ENCODE measurements around the gene LIN7A.

LIN7A gene

GRCh38 chr12:80814453-80814852, 123.3 kb downstream of the LIN7A start:
- H3K4me1 ChIP-seq (ENCODE audit: control insufficient read depth in 1 of 2, insufficient read depth in 1 of 2, low read depth in 1 of 2, low read length in 1 of 2) = no peaks in the 10 kb centered on the region

GRCh38 chr12:80813820-80814219, 123.9 kb downstream of the LIN7A start:
- no peaks in the 10 kb centered on the region for H3K27me3 ChIP-seq
- TF ChIP-seq CTCF (IDR thresholded peaks at IDR 0.05) = no peak
- no peak overlapping the region for H3K4me3 ChIP-seq (ENCODE audit: low read depth in 1 of 2, low read length in 1 of 2)
- H3K27ac ChIP-seq = no peak overlapping the region
- H3K9me3 ChIP-seq = no peaks in the 10 kb centered on the region
- H3K36me3 ChIP-seq = peaks cover 29% of the 10 kb centered on the region
- H3K4me1 ChIP-seq (ENCODE audit: control insufficient read depth in 1 of 2, insufficient read depth in 1 of 2, low read depth in 1 of 2, low read length in 1 of 2) = no peaks in the 10 kb centered on the region

More at GRCh38 chr12:80814453-80814852, 123.3 kb downstream of the LIN7A start:
- no peak for TF ChIP-seq CTCF (IDR thresholded peaks at IDR 0.05)
- Histone ChIP-seq H3K36me3 (peaks cover 23% of the 10 kb centered on the region), H3K27ac (peak overlapping the region; percentile 7), H3K4me3 (ENCODE audit: low read depth in 1 of 2, low read length in 1 of 2) (no peak overlapping the region), H3K9me3 (no peaks in the 10 kb centered on the region), H3K27me3 (no peaks in the 10 kb centered on the region)

- Histone ChIP-seq H3K27ac (no peak overlapping the region), H3K9me3 (no peaks in the 10 kb centered on the region), H3K4me3 (ENCODE audit: low read depth in 1 of 2, low read length in 1 of 2) (no peak overlapping the region), H3K36me3 (peaks cover 43% of the 10 kb centered on the region), H3K27me3 (no peaks in the 10 kb centered on the region), H3K4me1 (ENCODE audit: control insufficient read depth in 1 of 2, insufficient read depth in 1 of 2, low read depth in 1 of 2, low read length in 1 of 2) (no peaks in the 10 kb centered on the region)
- no peak for TF ChIP-seq CTCF (IDR thresholded peaks at IDR 0.05)
Observed at GRCh38 chr12:80811957-80812708, 125.6 kb downstream of the LIN7A start.

GRCh38 chr12:80810874-80811273, 126.9 kb downstream of the LIN7A start:
- peaks cover 51% of the 10 kb centered on the region for H3K36me3 ChIP-seq
- H3K9me3 ChIP-seq = no peaks in the 10 kb centered on the region
- H3K27ac ChIP-seq = no peak overlapping the region
- H3K4me3 ChIP-seq (ENCODE audit: low read depth in 1 of 2, low read length in 1 of 2) = no peak overlapping the region
- TF ChIP-seq CTCF (IDR thresholded peaks at IDR 0.05) = no peak
- no peaks in the 10 kb centered on the region for H3K4me1 ChIP-seq (ENCODE audit: control insufficient read depth in 1 of 2, insufficient read depth in 1 of 2, low read depth in 1 of 2, low read length in 1 of 2)
- no peaks in the 10 kb centered on the region for H3K27me3 ChIP-seq

- Histone ChIP-seq H3K27ac (no peak overlapping the region), H3K27me3 (no peaks in the 10 kb centered on the region), H3K9me3 (no peaks in the 10 kb centered on the region), H3K4me1 (ENCODE audit: control insufficient read depth in 1 of 2, insufficient read depth in 1 of 2, low read depth in 1 of 2, low read length in 1 of 2) (no peaks in the 10 kb centered on the region), H3K36me3 (peaks cover 82% of the 10 kb centered on the region), H3K4me3 (ENCODE audit: low read depth in 1 of 2, low read length in 1 of 2) (no peak overlapping the region)
- TF ChIP-seq CTCF (IDR thresholded peaks at IDR 0.05) = no peak
Observed at GRCh38 chr12:80807640-80808288, 130.0 kb downstream of the LIN7A start.
